HG03066 (cell line): Measurements from ENCODE around the gene HSD3B7.
A peak's percentile ranks its signal among the peaks of the same experiment; 100 is the strongest.
"Not testable (repeated sequence)": the region's sequence is repeated elsewhere in the genome, so short reads cannot be mapped to it uniquely, and the experiment has no call there.

ENCODE experiments used
- ATAC-seq: cut with Tn5 transposase; IDR thresholded peaks from one replicate; pipeline ENCODE4 v1.9.1; 2021; ENCODE audit warnings: low read depth; ENCODE audit not compliant: unreplicated experiment

The HSD3B7 gene

GRCh38 chr16:30984669-30985400 is at the start of gene HSD3B7:
TSS of gene HSD3B7 (plus strand) at chr16:30985207. CDS start at chr16:30985659, 452 bp downstream.
- no peak for ATAC-seq

- ATAC-seq = no peak
These were observed 47.3 kb upstream of the HSD3B7 start for GRCh38 chr16:30937692-30938091.

GRCh38 chr16:30939571-30939970 is 45.4 kb upstream of the HSD3B7 start:
- ATAC-seq = not testable (repeated sequence)

- peak; percentile 91 for ATAC-seq
These were observed 43.2 kb upstream of the HSD3B7 start for GRCh38 chr16:30941600-30942425.

GRCh38 chr16:30942426-30942806 is 42.6 kb upstream of the HSD3B7 start:
- no peak for ATAC-seq

GRCh38 chr16:30944352-30944751 is 40.7 kb upstream of the HSD3B7 start:
- no peak for ATAC-seq

- ATAC-seq = no peak
These were observed 38.1 kb upstream of the HSD3B7 start for GRCh38 chr16:30946671-30947540.

GRCh38 chr16:30947541-30947858 is 37.5 kb upstream of the HSD3B7 start:
- no peak for ATAC-seq

- peak; percentile 6 for ATAC-seq
These were observed 36.9 kb upstream of the HSD3B7 start for GRCh38 chr16:30947859-30948666.

- peak; percentile 73 for ATAC-seq
These were observed 36.0 kb upstream of the HSD3B7 start, which contains the start of gene ORAI3 for GRCh38 chr16:30948667-30949649. TSS of gene ORAI3 (plus strand) at chr16:30949068. CDS start at chr16:30949290, 222 bp downstream.

GRCh38 chr16:30949650-30950515 is 35.1 kb upstream of the HSD3B7 start:
- ATAC-seq = peak; percentile 53

GRCh38 chr16:30950516-30951065 is 34.4 kb upstream of the HSD3B7 start:
- ATAC-seq = no peak

- no peak for ATAC-seq
These were observed 33.8 kb upstream of the HSD3B7 start for GRCh38 chr16:30951193-30951592.

GRCh38 chr16:30951750-30952149 is 33.3 kb upstream of the HSD3B7 start:
- ATAC-seq = no peak

- no peak for ATAC-seq
These were observed 31.9 kb upstream of the HSD3B7 start for GRCh38 chr16:30953111-30953510.

GRCh38 chr16:30953511-30954124 is 31.4 kb upstream of the HSD3B7 start:
- ATAC-seq = no peak

GRCh38 chr16:30954993-30955392 is 30.0 kb upstream of the HSD3B7 start:
- no peak for ATAC-seq
